ENCODE data around the gene SYNJ2. TPM values are rescaled to one million over a fixed set of nuclear protein-coding genes. Genes with fewer than 3 reads are reported as not detected.
"Not testable (repeated sequence)": the region's sequence is repeated elsewhere in the genome, so short reads cannot be mapped to it uniquely, and the experiment has no call there.

Gene SYNJ2
- total RNA-seq, 4 donors from 2014 or later = 6.6 to 15.6 (median 9.8) TPM

GRCh38 chr6:157967486-157967885, 14.2 kb upstream of the SYNJ2 start:
- peaks cover 0 to 25% (median 4%) of the 10 kb centered on the region in 3 donors for H3K4me1 ChIP-seq

GRCh38 chr6:157972177-157972576, 9.5 kb upstream of the SYNJ2 start:
- H3K4me3 ChIP-seq; H3K9me3 ChIP-seq; H3K27ac ChIP-seq; H3K36me3 ChIP-seq; H3K27me3 ChIP-seq; DNase-seq; intact Hi-C loops (cut with DNase I): not testable (repeated sequence)
- 83 to 89% methylated on average over 3 of the region's 3 CpGs for WGBS, 2 donors
- peaks cover 0 to 11% (median 4%) of the 10 kb centered on the region in 3 donors for H3K4me1 ChIP-seq

More at GRCh38 chr6:157967486-157967885, 14.2 kb upstream of the SYNJ2 start:
- TF ChIP-seq POLR2A (IDR thresholded peaks at IDR 0.05) = no peak
- no peak for TF ChIP-seq CTCF (IDR thresholded peaks at IDR 0.05)
- no peak overlapping the region for H3K27ac ChIP-seq
- 77 to 84% methylated on average over 4 to 7 of the region's 8 CpGs for WGBS, 2 donors
- H3K36me3 ChIP-seq = no peaks in the 10 kb centered on the region
- no peak overlapping the region for H3K4me3 ChIP-seq
- no peaks in the 10 kb centered on the region for H3K9me3 ChIP-seq
- intact Hi-C loops (cut with DNase I) = no loop called here
- no peak for DNase-seq
- no peaks in the 10 kb centered on the region for H3K27me3 ChIP-seq

GRCh38 chr6:157974341-157974894, 7.2 kb upstream of the SYNJ2 start:
- WGBS, 2 donors = 67 to 78% methylated on average over 9 of the region's 9 CpGs
- H3K36me3 ChIP-seq = no peaks in the 10 kb centered on the region
- H3K4me3 ChIP-seq = no peak overlapping the region
- intact Hi-C loops (cut with DNase I) = no loop called here
- H3K27me3 ChIP-seq = no peaks in the 10 kb centered on the region
- H3K9me3 ChIP-seq = no peaks in the 10 kb centered on the region
- no peak for TF ChIP-seq CTCF (IDR thresholded peaks at IDR 0.05)
- no peak for TF ChIP-seq POLR2A (IDR thresholded peaks at IDR 0.05)
- DNase-seq = no peak
- H3K27ac ChIP-seq = no peak overlapping the region
- peaks cover 0 to 3% (median 1%) of the 10 kb centered on the region in 3 donors for H3K4me1 ChIP-seq

GRCh38 chr6:157974967-157975366, 6.7 kb upstream of the SYNJ2 start:
- Histone ChIP-seq H3K27me3 (no peaks in the 10 kb centered on the region), H3K4me1 (no peaks in the 10 kb centered on the region), H3K36me3 (no peaks in the 10 kb centered on the region), H3K4me3 (no peak overlapping the region), H3K27ac (no peak overlapping the region), H3K9me3 (no peaks in the 10 kb centered on the region)
- TF ChIP-seq POLR2A (IDR thresholded peaks at IDR 0.05) (no peak), CTCF (IDR thresholded peaks at IDR 0.05) (no peak)
- intact Hi-C loops (cut with DNase I) = no loop called here
- no peak for DNase-seq
- 90 to 100% methylated on average over 3 of the region's 3 CpGs for WGBS, 2 donors

GRCh38 chr6:157975456-157975855, 6.2 kb upstream of the SYNJ2 start:
- 77 to 97% methylated on average over 2 of the region's 2 CpGs for WGBS, 2 donors
- Histone ChIP-seq H3K27me3 (peaks cover 0 to under 1% (median 0%) of the 10 kb centered on the region in 4 donors), H3K36me3 (no peaks in the 10 kb centered on the region), H3K9me3 (no peaks in the 10 kb centered on the region), H3K4me1 (peaks cover 0 to under 1% (median 0%) of the 10 kb centered on the region in 3 donors), H3K27ac (no peak overlapping the region), H3K4me3 (no peak overlapping the region)
- no peak for DNase-seq
- TF ChIP-seq CTCF (IDR thresholded peaks at IDR 0.05) = no peak
- no peak for TF ChIP-seq POLR2A (IDR thresholded peaks at IDR 0.05)
- intact Hi-C loops (cut with DNase I) = no loop called here
